Myometrial cell (primary cell): ENCODE measurements around the gene MEF2A. TPM values are rescaled to one million over a fixed set of nuclear protein-coding genes. Genes with fewer than 3 reads are reported as not detected.

Source experiments
- total RNA-seq: library from RNA; depleted of rRNA; stranded (reverse); fragments of >200 nt; gene quantifications from 2 replicates; pipeline ENCODE4 v1.2.3, GENCODE V29; 2015

MEF2A gene
- 13.3 and 19.5 TPM in 2 replicates for total RNA-seq

GRCh38 chr15:99565299-99566156, at the start of gene MEF2A:
TSS of gene MEF2A (plus strand) at chr15:99565984. CDS start at chr15:99633120, 67,136 bp downstream.

GRCh38 chr15:99733268-99734039, 167.7 kb downstream of the MEF2A start, which contains the start of gene LYSMD4:
TSS of gene LYSMD4 (minus strand) at chr15:99733437. CDS start at chr15:99731999, 1,438 bp downstream.

Other genes starting within 250 kb of the MEF2A start
- gene LYSMD4, start 167.5 kb downstream of the MEF2A start, total RNA-seq, result 7.2 and 8.2 TPM in 2 replicates